ENCODE measurements around the gene FAM222B.
"Not testable (repeated sequence)": the region's sequence is repeated elsewhere in the genome, so short reads cannot be mapped to it uniquely, and the experiment has no call there.

Gene FAM222B, protein sequence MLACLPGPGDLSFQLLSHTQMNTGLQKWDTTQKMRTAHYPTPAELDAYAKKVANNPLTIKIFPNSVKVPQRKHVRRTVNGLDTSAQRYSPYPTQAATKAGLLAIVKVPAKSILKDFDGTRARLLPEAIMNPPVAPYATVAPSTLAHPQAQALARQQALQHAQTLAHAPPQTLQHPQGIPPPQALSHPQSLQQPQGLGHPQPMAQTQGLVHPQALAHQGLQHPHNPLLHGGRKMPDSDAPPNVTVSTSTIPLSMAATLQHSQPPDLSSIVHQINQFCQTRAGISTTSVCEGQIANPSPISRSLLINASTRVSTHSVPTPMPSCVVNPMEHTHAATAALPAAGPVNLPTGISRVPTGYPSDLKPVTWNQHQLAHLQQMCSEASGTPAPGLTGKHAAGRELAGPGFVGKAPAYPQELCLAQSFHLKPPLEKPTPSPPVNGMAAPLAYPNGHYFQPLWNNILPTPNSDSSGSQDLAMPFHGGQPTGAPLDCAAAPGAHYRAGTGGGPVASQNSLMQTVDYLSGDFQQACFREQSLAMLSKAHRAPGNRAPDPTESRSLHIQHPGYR

GRCh38 chr17:28842282-28843012 is at the start of gene FAM222B:
Gene FAM222B (minus strand): TSS chr17:28842790. CDS start chr17:28766667, 76,123 bp downstream.
- no peak for DNase-seq

GRCh38 chr17:28892024-28892423 is 49.4 kb upstream of the FAM222B start:
- DNase-seq, result no peak

GRCh38 chr17:28891201-28891600 is 48.6 kb upstream of the FAM222B start:
- no peak for DNase-seq

- DNase-seq, result no peak
These were observed 47.4 kb upstream of the FAM222B start for GRCh38 chr17:28889996-28890395.

- DNase-seq, result no peak
These were observed 46.2 kb upstream of the FAM222B start for GRCh38 chr17:28888832-28889231.

GRCh38 chr17:28887871-28888471 is 45.4 kb upstream of the FAM222B start:
- DNase-seq, result no peak

- no peak for DNase-seq
These were observed 43.4 kb upstream of the FAM222B start for GRCh38 chr17:28885951-28886350.

- no peak for DNase-seq
These were observed 42.8 kb upstream of the FAM222B start for GRCh38 chr17:28885363-28885762.

GRCh38 chr17:28883967-28884702 is 41.5 kb upstream of the FAM222B start:
- no peak for DNase-seq

DNA sequence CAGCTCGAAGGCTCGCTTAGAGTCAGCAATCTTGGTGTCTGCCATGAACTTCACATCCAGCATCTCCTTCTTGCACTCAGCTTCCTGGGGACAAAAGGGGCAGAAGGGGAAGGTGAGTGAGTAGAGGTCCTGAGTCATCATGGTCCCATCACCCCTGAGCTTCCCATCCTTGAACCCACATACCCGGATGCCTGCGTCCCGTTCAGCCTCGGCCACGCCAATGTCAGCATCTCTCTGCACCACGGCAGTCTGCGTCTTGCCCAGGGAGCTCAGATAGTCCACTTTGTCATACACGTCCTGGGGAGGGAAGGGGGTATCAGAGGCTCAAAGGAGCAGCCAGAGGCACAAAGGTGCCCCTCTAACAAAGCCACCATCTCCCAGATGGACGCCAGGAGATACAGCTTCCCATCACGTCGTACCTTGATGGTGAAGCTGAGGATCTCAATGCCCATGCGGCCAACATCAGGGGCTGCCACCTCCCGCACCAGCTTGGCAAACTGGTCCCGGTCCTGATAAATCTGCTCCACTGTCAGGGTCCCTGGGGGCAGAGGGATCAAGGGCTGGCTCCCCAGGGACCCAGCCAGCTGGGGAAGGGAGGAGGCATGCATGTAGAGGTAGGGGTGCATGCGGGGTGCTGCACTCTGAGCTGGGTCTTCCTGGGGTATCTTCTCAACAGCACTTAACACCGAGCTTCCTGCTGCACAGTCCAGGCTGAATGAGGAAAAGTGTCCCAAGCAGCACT is 39.7 kb upstream of the FAM222B start:
- no peak for DNase-seq

DNA sequence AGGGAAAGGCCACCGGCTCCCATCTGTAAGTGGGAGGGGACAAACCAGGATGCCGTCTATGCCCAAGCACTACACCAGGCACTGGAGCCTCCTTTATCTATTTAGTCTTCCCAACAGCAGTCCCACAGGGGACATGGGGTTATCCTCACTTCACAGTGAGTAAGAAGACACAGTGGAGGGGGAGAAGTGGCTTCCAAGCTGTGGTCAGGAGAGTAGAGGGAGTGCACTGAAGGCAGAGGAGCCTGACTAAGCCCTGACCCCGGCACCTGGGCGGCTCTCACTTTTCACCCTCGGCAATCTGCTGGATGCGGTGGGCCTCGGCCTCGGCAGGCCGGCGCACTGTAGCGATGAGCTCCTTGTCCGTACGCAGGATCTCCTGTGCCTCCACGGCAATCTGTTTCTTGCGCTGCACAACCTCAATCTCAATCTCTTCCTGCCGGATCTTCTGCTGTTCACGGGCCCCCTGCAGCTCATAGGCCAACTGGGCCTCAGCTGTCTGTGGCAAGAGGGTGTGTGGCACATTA is 39.0 kb upstream of the FAM222B start:
- DNase-seq, result no peak

DNA sequence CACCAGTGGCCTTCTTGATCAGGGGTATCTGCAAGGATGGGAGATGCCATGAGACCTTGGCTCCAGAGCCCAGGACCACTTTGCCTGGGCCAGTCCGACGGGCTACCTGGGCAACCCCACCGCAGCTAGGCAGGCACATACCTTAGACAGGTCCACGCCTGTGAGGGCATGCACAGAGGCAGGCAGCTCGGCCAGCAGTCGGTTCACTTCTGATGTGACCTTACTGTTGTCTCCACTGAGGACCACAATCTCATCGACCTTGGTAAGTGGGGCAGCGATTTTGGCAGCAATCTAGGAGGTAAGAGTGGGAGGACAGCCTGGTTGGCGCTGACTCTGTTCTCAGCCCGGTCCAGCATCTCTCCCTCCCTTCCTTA is 38.0 kb upstream of the FAM222B start:
- no peak for DNase-seq

DNA sequence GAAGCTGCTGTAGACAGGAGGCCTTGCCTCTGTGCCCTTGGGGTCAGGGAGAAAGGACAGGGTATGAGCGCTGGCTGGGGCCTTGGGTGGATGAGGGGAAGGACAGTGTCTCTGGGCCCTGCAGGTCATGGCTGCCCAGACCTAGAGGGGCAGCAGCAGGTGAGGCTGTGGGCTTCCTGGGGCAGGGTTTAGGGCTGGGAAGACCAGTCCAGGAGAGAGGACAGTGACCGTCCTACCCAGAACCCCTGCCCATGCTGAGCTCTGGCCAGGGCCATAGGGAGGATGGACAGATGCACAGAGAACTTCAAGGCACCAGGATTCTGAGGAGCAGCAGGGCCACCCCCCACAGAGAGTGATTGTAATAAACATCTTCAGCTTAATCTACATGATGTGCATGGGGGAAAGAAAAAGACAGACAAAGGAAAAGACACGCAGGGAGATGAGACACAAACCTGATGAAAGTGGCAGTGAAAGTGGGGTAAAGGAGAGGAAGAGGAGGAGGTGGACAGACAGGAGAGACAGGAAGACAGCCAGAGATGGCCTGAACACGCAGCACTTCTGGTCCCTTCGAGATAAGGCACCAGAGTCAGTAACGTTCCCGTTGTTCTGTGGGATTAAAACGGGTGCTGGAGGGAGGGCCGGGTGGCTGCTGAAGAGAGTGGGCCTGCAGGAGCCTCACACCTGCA is 37.4 kb upstream of the FAM222B start:
- DNase-seq, result no peak

DNA sequence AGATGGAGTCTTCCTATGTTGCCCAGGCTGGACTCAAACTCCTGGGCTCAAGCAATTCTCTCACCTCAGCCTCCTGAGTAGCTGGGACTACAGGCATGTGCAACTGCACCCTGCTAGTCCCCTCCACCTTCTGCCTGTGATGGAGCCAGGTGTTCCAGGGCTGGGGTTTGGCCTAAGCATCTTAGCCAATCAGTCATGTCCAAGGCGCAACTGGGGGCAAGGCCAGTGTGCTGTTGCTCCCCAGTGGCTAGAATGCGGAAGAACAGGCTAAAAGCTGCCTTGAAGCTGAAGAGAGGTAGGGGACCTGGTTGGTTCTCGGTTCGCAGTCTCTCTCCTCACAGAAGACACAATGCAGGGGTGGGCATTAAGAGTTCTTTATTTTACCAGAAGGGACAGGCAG is 36.4 kb upstream of the FAM222B start:
- no peak for DNase-seq

DNA sequence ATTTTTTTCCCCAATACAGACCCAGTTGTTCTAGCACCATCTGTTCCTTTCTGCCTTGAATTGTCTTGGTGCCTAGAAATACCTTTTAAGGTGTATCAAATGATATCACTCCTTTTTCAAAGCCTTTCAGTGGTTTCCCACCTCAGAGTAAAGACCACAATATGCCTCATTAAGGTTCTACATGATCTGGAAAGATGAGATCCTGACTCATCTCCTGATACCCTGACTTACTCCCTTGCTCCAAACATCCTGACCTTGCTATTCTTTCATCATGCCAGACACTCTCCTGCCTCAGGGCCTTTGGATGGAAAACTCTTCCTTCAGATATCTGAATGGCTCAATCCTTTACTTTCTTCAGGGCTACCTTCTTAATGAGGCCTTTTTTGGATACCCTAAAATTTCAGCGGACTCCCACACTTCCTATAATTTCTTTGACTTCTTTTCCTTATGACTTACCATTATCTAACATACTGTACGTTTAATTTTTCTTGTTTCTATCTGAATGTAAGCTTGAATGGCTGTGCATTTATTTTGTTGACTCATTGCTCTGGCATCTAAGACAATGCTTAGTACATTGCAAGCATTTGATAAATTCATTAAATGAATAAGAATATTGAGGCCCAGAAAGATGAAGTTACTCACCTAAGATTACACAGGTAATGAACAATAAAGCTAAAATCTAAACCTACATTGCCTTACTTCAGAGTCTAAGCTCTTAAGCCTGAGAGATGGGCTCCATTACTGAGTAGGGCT is 35.7 kb upstream of the FAM222B start:
- no peak for DNase-seq

DNA sequence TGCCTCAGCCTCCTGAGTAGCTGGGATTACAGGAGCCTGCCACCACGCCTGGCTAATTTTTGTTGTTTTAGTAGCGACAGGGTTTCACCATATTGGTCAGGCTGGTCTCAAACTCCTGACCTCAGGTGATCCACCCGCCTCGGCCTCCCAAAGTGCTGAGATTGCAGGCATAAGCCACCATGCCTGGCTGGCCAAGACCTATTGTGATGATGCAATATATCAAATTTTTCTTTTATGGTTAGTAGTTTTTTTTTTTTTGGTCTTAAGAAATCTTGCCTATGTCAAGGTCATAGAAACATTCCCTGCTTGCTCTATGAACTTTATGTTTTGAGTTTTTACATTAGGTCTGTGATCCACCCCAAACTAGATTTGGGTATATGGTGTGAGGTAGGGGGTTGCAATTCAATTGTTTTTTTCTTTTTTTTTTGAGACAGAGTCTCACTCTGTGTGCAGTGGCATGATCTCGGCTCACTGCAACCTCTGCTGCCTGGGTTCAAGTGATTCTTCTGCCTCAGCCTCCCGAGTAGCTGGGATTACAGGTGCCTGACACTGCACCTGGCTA is 34.6 kb upstream of the FAM222B start:
- not testable (repeated sequence) for DNase-seq

DNA sequence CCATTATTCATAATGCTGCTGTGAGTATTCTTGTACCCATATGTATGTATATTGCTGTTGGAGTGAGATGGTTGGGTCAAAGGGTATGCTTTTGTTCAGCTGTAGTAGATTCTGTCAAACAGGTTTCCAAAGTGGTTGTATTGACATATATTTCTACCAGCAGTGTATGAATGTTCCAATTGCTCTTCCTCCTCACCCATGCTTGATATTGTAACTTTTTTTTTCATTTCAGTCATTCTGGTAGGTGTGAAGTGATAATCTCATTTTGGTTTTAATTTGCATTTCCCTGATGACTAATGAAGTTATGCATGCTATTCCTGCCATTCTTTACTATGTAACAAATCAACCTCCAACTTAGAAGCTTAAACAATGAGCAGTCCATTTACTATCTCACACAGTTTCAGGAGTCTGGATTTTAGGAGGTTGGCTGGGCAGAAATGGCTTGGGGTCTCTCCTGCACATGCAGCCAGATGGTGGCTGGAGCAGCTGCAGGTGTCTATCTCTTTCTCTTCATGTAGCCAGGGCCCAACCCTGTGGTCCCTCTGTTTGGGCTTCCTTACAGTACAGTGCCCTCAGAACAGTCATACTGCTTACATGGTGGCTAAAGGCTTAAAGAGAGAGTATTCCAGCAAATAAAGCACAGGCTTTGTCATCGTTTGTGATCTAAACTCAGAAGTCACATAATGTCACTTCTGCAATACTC is 33.4 kb upstream of the FAM222B start:
- no peak for DNase-seq

- DNase-seq, result no peak
These were observed 32.2 kb upstream of the FAM222B start for GRCh38 chr17:28874750-28875149.

- DNase-seq, result no peak
These were observed 31.2 kb upstream of the FAM222B start for GRCh38 chr17:28873839-28874238.
